Measurements from ENCODE around the gene CFAP126. TPM values are rescaled to one million over a fixed set of nuclear protein-coding genes. Genes with fewer than 3 reads are reported as not detected.

The CFAP126 gene
- total RNA-seq, 1 donor from 2014 or later = not detected

GRCh38 chr1:161373442-161373841, 5.8 kb upstream of the CFAP126 start:
- intact Hi-C loops (cut with DNase I) = no loop called here
- Histone ChIP-seq H3K27ac (no peak overlapping the region), H3K27me3 (no peaks in the 10 kb centered on the region), H3K4me1 (no peaks in the 10 kb centered on the region), H3K9me3 (no peaks in the 10 kb centered on the region), H3K36me3 (no peaks in the 10 kb centered on the region), H3K4me3 (no peak overlapping the region)
- no peak for TF ChIP-seq CTCF (IDR thresholded peaks at IDR 0.05)
- DNase-seq (ENCODE audit: low spot score in 2 of 2) = no peak

- intact Hi-C loops (cut with DNase I) = loop anchor here (5.0 kb wide), 2 partner anchors 53 to 138 kb away; partner anchors contain the start of genes SDHC and TOMM40L
- H3K27ac ChIP-seq = no peak overlapping the region
- no peaks in the 10 kb centered on the region for H3K27me3 ChIP-seq
- no peak for DNase-seq (ENCODE audit: low spot score in 2 of 2)
- H3K4me1 ChIP-seq = peaks cover 0 to 9% of the 10 kb centered on the region in 2 donors
- no peak for TF ChIP-seq CTCF (IDR thresholded peaks at IDR 0.05)
- H3K36me3 ChIP-seq = peaks cover 5 to 20% of the 10 kb centered on the region in 2 donors
- no peaks in the 10 kb centered on the region for H3K9me3 ChIP-seq
- no peak overlapping the region for H3K4me3 ChIP-seq
Measured at GRCh38 chr1:161365207-161365606, 2.5 kb downstream of the CFAP126 start.

GRCh38 chr1:161364332-161364731, 3.3 kb downstream of the CFAP126 start:
- intact Hi-C loops (cut with DNase I) = no loop called here
- no peaks in the 10 kb centered on the region for H3K27me3 ChIP-seq
- no peak overlapping the region for H3K4me3 ChIP-seq
- no peaks in the 10 kb centered on the region for H3K9me3 ChIP-seq
- peaks cover 5 to 20% of the 10 kb centered on the region in 2 donors for H3K36me3 ChIP-seq
- TF ChIP-seq CTCF (IDR thresholded peaks at IDR 0.05) = no peak
- peaks cover 0 to 9% of the 10 kb centered on the region in 2 donors for H3K4me1 ChIP-seq
- no peak overlapping the region for H3K27ac ChIP-seq
- DNase-seq (ENCODE audit: low spot score in 2 of 2) = no peak

GRCh38 chr1:161359291-161359690, 8.4 kb downstream of the CFAP126 start:
- no peaks in the 10 kb centered on the region for H3K9me3 ChIP-seq
- H3K4me1 ChIP-seq = no peaks in the 10 kb centered on the region
- H3K27me3 ChIP-seq = no peaks in the 10 kb centered on the region
- intact Hi-C loops (cut with DNase I) = no loop called here
- no peak for DNase-seq (ENCODE audit: low spot score in 2 of 2)
- no peak for TF ChIP-seq CTCF (IDR thresholded peaks at IDR 0.05)
- H3K27ac ChIP-seq = no peak overlapping the region
- peaks cover 5 to 21% of the 10 kb centered on the region in 2 donors for H3K36me3 ChIP-seq
- H3K4me3 ChIP-seq = no peak overlapping the region

- no peak for TF ChIP-seq CTCF (IDR thresholded peaks at IDR 0.05)
- H3K9me3 ChIP-seq = no peaks in the 10 kb centered on the region
- intact Hi-C loops (cut with DNase I) = no loop called here
- H3K36me3 ChIP-seq = peaks cover 0 to 12% of the 10 kb centered on the region in 2 donors
- H3K4me3 ChIP-seq = no peak overlapping the region
- no peak overlapping the region for H3K27ac ChIP-seq
- H3K4me1 ChIP-seq = no peaks in the 10 kb centered on the region
- no peaks in the 10 kb centered on the region for H3K27me3 ChIP-seq
- no peak for DNase-seq (ENCODE audit: low spot score in 2 of 2)
Measured at GRCh38 chr1:161357073-161357472, 10.6 kb downstream of the CFAP126 start.

GRCh38 chr1:161351482-161351881, 16.2 kb downstream of the CFAP126 start:
- H3K4me3 ChIP-seq = no peak overlapping the region
- no peaks in the 10 kb centered on the region for H3K4me1 ChIP-seq
- no peaks in the 10 kb centered on the region for H3K9me3 ChIP-seq
- no peak for TF ChIP-seq CTCF (IDR thresholded peaks at IDR 0.05)
- H3K27ac ChIP-seq = no peak overlapping the region
- H3K36me3 ChIP-seq = peaks cover 6 to 7% of the 10 kb centered on the region in 2 donors
- no peaks in the 10 kb centered on the region for H3K27me3 ChIP-seq
- intact Hi-C loops (cut with DNase I) = no loop called here
- DNase-seq (ENCODE audit: low spot score in 2 of 2) = no peak

Data from ascending aorta (tissue), 2 donors.